Muscle layer of colon (tissue), 2 donors: ENCODE measurements around the gene YWHAG.
"Not testable (repeated sequence)": the region's sequence is repeated elsewhere in the genome, so short reads cannot be mapped to it uniquely, and the experiment has no call there.

Experiments
- H3K27ac ChIP-seq: one replicate; pipeline ENCODE4 v1.7.0; 2013; ENCODE audit warnings: low read depth, mild to moderate bottlenecking, low read length, moderate library complexity
- H3K27me3 ChIP-seq, 2 donors: one replicate each; pipeline ENCODE4 v1.7.0; 2013; ENCODE audit warnings: low read length in 2 of 2, mild to moderate bottlenecking in 2 of 2; ENCODE audit not compliant: insufficient read depth in 2 of 2, control insufficient read depth in 1 of 2
- H3K36me3 ChIP-seq: one replicate; pipeline ENCODE4 v1.7.0; 2013; ENCODE audit warnings: mild to moderate bottlenecking, low read length; ENCODE audit not compliant: insufficient read depth
- H3K4me1 ChIP-seq: one replicate; pipeline ENCODE4 v1.7.0; 2013; ENCODE audit warnings: mild to moderate bottlenecking, low read length; ENCODE audit not compliant: insufficient read depth
- H3K4me3 ChIP-seq, 2 donors: one replicate each; pipeline ENCODE4 v1.7.0; 2013; ENCODE audit warnings: low read length in 2 of 2, low read depth in 1 of 2, mild to moderate bottlenecking in 1 of 2, moderate library complexity in 1 of 2
- H3K9ac ChIP-seq: one replicate; pipeline ENCODE4 v1.7.0; 2013; ENCODE audit warnings: low read length
- H3K9me3 ChIP-seq: one replicate; pipeline ENCODE4 v1.7.0; 2013; ENCODE audit warnings: mild to moderate bottlenecking, low read length
- donor health status: abdominal sarcoma.
- donor health status: Adenocarcinoma of cecum.

Gene YWHAG

DNA sequence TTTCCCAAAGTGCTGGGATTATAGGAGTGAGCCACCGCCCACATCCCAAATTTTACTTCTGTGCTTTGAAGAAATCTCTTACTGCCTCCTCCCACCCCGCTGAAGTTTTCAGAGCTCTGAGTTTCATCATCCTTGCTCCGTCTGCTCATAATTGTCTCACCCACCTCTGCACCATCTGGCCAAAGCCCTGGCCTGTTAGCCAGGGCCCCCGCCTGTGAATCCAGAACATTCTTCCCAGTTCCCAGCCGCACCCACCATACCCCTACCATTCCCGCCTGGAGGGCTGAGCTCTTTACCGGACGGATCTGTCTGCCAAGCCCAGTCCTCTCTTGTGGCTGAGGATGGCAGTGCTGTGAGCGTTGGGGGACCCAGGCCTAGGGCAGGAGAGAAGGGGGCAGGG, 36.2 kb upstream of the YWHAG start:
- no peaks in the 10 kb centered on the region for H3K9me3 ChIP-seq
- no peak overlapping the region for H3K9ac ChIP-seq
- H3K27ac ChIP-seq, result no peak overlapping the region
- H3K36me3 ChIP-seq, result no peaks in the 10 kb centered on the region
- H3K4me3 ChIP-seq, result no peak overlapping the region
- H3K4me1 ChIP-seq, result peaks cover 19% of the 10 kb centered on the region
- no peaks in the 10 kb centered on the region for H3K27me3 ChIP-seq

DNA sequence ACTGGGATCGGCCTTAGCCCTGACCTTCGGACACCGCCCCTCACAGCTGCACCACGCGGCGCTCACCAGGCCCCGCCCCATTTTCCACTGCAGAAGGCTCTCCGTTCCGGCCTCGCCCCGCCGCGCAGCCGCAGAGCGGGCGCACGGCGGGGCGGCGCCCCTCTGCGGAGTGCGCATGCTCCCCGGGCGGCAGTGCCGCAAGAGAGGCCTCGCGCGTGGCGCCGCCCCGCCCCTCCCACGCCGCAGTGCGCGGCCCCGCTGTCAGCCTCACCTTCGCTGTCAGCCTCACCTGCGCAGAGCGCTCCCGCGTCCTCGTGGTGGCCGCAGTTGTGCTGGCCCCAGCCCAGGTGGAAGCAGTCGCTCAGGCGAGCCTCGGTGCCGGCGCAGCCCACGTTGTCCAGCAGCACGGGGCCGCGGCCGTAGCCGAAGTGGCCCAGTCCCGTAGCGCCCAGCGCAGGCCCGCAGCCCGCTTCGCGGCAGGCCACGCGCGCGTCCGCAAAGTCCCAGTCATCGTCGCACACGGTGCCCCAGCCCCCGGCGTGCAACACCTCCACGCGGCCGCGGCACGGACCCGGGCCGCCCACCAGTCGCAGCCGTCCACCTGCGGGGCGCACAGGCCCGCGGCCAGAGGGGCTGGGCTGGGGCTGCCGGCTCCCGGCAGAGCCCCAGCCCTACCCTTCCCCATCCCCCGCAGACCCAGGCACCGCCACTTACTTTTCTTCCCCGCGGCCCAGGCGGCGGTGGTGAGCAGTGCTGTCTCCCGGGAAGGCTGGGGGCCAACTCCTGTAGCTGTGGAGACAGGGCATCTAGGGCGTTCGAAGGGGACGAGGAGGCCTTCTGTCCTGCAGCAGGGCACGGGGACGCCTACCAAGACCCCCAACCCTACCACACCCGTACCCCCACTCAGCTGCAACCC, 34.6 kb upstream of the YWHAG start:
- H3K36me3 ChIP-seq, result no peaks in the 10 kb centered on the region
- H3K4me1 ChIP-seq, result peaks cover 19% of the 10 kb centered on the region
- no peaks in the 10 kb centered on the region for H3K9me3 ChIP-seq
- H3K4me3 ChIP-seq, result peak overlapping the region; percentile 53 to 70
- peak overlapping the region; percentile 79 for H3K27ac ChIP-seq
- no peaks in the 10 kb centered on the region for H3K27me3 ChIP-seq
- H3K9ac ChIP-seq, result peak overlapping the region; percentile 21

DNA sequence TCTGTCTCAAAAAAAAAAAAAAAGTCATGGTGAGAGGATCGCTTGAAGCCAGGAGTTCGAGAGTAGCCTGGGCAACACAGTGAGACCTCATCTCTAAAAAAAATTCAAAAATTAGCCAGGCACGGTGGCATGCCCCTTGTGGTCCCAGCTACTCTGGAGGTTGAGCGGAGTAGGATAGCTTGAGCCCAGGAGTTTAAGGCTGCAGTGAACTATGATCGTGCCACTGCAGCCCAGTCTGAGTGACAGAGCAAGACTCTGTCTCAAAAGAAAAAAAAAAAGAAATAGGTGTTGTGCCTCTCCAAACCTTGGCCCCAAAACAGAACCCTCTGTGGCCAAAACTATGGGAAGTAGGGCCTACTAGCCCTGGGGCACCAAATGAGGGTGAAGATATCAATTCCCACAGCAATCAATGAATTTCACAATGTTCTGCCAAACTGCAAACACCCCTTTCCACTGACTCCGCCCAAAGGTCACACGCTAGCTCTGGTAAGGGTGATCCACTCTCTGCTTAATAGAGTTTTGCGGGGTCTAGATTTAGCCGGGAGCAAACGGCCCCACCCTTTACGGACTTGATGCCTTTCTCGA, 33.8 kb upstream of the YWHAG start:
- H3K4me1 ChIP-seq, result peaks cover 16% of the 10 kb centered on the region
- H3K27me3 ChIP-seq, result no peaks in the 10 kb centered on the region
- peak overlapping the region; percentile 20 to 70 for H3K4me3 ChIP-seq
- H3K27ac ChIP-seq, result peak overlapping the region; percentile 50
- H3K9ac ChIP-seq, result no peak overlapping the region
- no peaks in the 10 kb centered on the region for H3K9me3 ChIP-seq
- no peaks in the 10 kb centered on the region for H3K36me3 ChIP-seq

DNA sequence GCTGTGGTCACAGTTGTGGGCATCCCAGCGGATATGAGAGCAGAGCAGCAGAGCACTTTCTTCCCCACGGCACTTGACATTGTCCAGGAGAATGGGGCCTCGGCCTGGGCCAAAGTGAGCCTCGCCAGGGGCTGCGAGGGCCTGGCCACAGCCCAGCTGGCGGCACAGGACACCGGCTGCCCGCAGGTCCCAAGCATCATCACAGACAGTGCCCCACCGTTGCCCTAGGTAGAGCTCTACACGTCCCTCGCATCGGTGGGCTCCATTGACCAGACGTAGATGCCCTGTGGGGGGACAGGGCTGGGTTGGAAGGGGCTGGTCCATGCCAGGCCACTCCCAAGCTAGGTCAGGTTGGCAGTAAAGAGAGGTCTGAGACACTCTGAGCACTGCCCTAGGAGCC, 31.3 kb upstream of the YWHAG start:
- H3K36me3 ChIP-seq, result no peaks in the 10 kb centered on the region
- no peaks in the 10 kb centered on the region for H3K27me3 ChIP-seq
- H3K9me3 ChIP-seq, result no peaks in the 10 kb centered on the region
- H3K27ac ChIP-seq, result no peak overlapping the region
- no peak overlapping the region for H3K4me3 ChIP-seq
- no peak overlapping the region for H3K9ac ChIP-seq
- H3K4me1 ChIP-seq, result peaks cover 6% of the 10 kb centered on the region

DNA sequence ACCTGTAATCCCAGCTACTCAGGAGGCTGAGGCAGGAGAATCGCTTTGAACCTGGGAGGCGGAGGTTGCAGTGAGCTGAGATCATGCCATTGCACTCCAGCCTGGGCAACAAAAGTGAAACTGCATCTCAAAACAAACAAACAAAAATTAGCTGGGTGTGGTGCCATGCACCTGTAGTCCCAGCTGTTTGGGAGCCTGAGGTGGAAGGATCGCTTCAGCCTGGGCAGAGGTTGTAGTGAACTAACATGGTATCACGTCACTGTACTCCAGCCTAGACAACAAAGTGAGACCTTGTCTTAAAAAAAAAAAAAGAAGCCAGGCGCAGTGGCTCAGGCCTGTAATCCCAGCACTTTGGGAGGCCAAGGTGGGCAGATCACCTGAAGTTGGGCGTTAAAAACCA, 29.0 kb upstream of the YWHAG start:
- H3K9ac ChIP-seq, H3K4me3 ChIP-seq, H3K36me3 ChIP-seq, H3K4me1 ChIP-seq, H3K9me3 ChIP-seq, H3K27ac ChIP-seq, H3K27me3 ChIP-seq: not testable (repeated sequence)

DNA sequence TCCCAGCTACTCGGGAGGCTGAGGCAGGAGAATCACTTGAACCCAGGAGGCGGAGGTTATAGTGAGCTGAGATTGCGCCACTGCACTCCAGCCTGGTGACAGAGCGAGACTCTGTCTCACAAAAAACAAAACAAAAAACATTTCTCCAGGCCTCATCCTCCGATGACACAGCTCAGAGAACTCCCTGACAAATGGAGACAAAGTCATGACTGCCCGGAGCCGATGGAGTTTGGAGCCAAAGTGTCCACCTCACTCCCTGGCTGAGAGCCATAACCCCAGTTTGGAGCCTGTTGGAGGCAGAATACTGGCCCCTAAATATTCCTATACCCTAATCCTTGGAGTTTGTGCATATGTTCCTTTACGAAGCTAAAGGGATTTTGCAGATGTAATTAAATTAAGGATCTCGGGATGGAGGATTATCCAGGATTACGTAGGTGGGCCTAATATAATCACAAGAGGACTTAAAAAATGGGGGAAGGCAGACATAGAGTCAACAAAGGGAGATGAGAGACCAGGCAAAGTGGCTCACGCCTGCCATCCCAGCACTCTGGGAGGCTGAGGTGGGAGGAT, 28.0 kb upstream of the YWHAG start:
- H3K27ac ChIP-seq, result no peak overlapping the region
- no peaks in the 10 kb centered on the region for H3K36me3 ChIP-seq
- H3K4me1 ChIP-seq, result no peaks in the 10 kb centered on the region
- no peaks in the 10 kb centered on the region for H3K9me3 ChIP-seq
- no peak overlapping the region for H3K4me3 ChIP-seq
- no peak overlapping the region for H3K9ac ChIP-seq
- H3K27me3 ChIP-seq, result no peaks in the 10 kb centered on the region

DNA sequence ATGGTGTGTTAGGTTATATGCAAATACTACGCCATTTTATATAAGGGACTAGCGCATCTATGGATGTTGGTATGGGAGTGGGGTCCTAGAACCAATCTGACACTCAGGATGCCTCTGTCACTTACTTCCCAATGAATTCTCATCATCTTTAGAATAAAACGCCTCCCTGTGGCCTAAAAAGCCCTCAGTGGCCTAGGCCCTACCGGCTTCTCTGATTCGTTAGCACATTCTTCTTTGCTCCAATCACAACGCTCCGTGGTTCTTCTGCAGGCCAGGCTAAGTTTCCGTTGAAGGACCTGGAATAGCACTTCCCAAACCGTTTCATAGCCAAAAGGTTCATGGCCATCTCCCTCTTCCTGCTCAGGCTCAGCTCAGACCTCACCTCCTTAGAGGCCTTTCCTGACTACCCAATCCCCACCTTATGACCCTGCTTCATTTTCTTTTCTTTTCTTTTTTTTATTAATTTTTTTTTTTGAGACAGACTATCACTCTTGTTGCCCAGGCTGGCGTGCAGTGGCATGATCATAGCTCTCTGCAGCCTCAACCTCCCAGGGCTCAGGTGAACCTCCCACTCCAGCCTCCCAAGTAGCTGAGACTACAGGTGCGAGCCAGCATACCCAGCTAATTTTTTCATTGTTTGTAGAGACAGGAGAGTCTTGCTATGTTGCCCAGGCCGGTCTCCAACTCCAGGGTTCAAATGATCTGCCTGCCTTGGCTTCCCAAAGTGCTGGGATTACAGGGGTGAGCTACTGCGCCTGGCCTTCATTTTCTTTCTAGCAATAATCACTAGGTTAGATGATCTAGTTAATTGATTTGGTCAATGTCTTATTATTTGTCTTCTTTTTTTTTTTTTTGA, 24.5 kb upstream of the YWHAG start:
- H3K9me3 ChIP-seq, result no peaks in the 10 kb centered on the region
- no peak overlapping the region for H3K4me3 ChIP-seq
- no peak overlapping the region for H3K9ac ChIP-seq
- H3K4me1 ChIP-seq, result peaks cover 8% of the 10 kb centered on the region
- no peaks in the 10 kb centered on the region for H3K36me3 ChIP-seq
- no peaks in the 10 kb centered on the region for H3K27me3 ChIP-seq
- no peak overlapping the region for H3K27ac ChIP-seq

DNA sequence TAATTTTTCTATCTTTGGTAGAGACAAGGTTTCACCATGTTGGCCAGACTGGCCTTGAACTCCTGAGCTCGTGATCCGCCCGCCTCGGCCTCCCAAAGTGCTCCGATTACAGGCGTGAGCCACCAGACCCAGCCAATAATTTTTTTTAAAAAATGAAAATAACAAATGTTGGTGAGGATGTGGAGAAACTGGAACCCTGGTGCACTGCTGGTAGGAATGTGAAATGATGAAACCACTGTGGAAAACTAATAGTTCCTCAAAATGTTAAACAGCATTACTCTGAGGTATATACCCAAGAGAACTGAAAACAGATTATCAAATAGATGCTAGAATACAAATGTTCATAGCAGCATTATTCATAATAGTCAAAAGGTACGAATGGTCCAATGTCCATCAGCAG, 23.0 kb upstream of the YWHAG start:
- H3K9ac ChIP-seq, result no peak overlapping the region
- no peaks in the 10 kb centered on the region for H3K9me3 ChIP-seq
- H3K36me3 ChIP-seq, result no peaks in the 10 kb centered on the region
- H3K4me1 ChIP-seq, result peaks cover 8% of the 10 kb centered on the region
- no peak overlapping the region for H3K27ac ChIP-seq
- no peak overlapping the region for H3K4me3 ChIP-seq
- no peaks in the 10 kb centered on the region for H3K27me3 ChIP-seq

DNA sequence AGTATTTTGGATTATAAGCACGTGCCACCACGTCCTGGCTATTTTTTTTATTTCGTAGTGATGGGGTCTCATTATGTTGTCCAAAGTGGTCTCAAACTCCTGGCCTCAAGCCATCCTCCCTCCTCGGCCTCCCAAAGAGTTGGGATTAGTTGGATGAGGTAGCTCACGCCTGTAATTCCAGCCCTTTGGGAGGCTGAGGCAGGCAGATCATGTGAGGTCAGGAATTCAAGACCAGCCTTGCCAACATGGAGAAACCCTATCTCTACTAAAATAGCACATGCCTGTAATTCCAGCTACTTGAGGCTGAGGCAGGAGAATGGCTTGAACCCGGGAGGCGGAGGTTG, 21.8 kb upstream of the YWHAG start:
- Histone ChIP-seq H3K36me3 (no peaks in the 10 kb centered on the region), H3K4me1 (peaks cover 8% of the 10 kb centered on the region), H3K9me3 (no peaks in the 10 kb centered on the region), H3K27me3 (no peaks in the 10 kb centered on the region), H3K27ac (peak overlapping the region; percentile 94), H3K9ac (no peak overlapping the region), H3K4me3 (peak overlapping the region in 1 of 2 donors; percentile 58)

DNA sequence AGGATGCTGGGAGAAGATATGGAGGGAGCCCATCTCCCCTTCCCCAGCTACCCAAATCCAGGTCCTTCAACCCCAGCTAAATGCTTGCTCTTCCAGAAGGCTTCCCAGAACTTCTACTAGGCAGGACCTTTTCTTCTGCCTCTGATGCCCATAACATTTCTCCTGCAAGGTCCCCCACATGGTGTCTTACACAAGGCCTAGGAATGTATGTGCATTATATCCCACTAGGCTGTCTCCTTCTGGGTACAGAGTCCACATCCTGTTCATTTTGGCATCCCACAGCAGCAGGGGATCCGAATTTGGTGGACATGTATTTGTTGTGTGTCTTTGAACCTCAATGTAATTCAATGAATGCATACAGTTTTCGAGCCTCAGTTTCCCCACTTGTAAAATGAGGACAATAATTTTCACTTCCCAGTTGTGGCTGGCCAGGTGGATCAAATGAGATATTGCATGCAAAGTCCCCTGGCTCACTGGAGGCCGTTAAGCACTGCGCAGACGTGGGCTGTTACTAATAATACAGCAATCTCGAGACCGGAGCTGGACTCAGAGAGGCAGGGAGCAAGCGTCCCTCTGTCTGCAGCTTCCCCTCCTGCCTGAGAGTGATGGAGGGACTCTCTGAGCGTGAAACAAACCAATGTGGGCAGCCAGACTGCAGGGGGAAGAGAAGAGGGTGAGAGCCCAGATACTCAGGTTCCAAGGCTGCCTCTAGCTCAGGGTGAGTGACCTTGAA, 18.6 kb upstream of the YWHAG start:
- no peak overlapping the region for H3K9ac ChIP-seq
- no peaks in the 10 kb centered on the region for H3K27me3 ChIP-seq
- H3K27ac ChIP-seq, result no peak overlapping the region
- H3K36me3 ChIP-seq, result no peaks in the 10 kb centered on the region
- H3K4me1 ChIP-seq, result peaks cover 14% of the 10 kb centered on the region
- H3K9me3 ChIP-seq, result no peaks in the 10 kb centered on the region
- no peak overlapping the region for H3K4me3 ChIP-seq

DNA sequence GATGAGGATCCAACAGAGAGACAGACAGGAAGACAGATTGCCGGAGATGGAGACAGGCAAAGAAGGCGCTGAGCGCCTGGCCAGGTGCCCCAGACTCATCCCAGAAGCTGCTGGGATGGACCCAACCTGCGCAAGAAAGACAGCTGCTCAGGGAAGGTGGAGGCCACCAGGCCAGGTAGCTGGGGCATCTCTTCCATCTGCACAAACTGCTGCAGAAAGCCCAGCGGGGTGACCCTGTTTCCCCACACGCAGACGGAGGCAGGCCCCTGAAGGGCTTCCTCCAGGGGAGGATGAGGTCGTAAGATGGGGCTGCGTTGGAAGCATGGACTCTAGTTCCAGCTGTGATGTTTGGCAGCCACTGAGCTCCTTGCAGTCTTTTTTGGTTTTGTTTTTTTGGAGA, 16.5 kb upstream of the YWHAG start:
- Histone ChIP-seq H3K4me3 (no peak overlapping the region), H3K36me3 (no peaks in the 10 kb centered on the region), H3K27ac (no peak overlapping the region), H3K4me1 (peaks cover 6% of the 10 kb centered on the region), H3K27me3 (no peaks in the 10 kb centered on the region), H3K9me3 (no peaks in the 10 kb centered on the region), H3K9ac (no peak overlapping the region)
